ENCODE measurements around the gene ADAMTS5. TPM values are rescaled to one million over a fixed set of nuclear protein-coding genes. Genes with fewer than 3 reads are reported as not detected.

ADAMTS5 gene
- total and polyA plus RNA-seq, 2 experiments from 2014 or later = 0.21 TPM; not detected in 1

DNA sequence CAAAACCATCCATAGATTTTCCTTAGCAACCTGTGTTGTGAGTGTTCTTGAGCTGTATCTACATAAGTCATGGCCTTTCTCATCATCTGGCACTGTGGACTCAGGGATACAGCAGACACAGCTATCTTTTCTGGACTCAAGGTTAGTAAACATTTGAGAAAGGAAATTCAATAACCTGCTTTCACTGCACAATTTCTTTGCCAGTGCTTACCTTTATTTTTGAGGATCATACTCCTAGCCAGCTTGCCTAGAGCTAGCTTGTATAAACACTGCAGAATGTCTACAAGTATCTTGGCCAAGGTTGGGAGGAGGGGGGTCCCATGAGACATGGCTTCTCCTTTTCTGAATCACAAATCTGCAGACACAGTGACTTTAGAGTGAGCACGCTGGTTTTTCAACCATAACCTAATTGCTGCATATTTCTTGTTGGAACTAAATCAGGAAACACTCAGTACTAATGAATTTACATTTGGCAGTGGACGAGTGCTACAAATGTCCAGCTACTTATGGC lies 27.2 kb downstream of the ADAMTS5 start:
- H3K4me3 ChIP-seq = no peak overlapping the region
- no peaks in the 10 kb centered on the region for H3K4me1 ChIP-seq (ENCODE audit: low read depth)
- no peak overlapping the region for H3K27ac ChIP-seq
- H3K9me3 ChIP-seq (ENCODE audit: low read depth) = no peaks in the 10 kb centered on the region
- DNase-seq (ENCODE audit: low read depth in 1 of 2, low spot score in 1 of 2) = no peak
- H3K27me3 ChIP-seq = no peaks in the 10 kb centered on the region
- TF ChIP-seq, protein P1, sequence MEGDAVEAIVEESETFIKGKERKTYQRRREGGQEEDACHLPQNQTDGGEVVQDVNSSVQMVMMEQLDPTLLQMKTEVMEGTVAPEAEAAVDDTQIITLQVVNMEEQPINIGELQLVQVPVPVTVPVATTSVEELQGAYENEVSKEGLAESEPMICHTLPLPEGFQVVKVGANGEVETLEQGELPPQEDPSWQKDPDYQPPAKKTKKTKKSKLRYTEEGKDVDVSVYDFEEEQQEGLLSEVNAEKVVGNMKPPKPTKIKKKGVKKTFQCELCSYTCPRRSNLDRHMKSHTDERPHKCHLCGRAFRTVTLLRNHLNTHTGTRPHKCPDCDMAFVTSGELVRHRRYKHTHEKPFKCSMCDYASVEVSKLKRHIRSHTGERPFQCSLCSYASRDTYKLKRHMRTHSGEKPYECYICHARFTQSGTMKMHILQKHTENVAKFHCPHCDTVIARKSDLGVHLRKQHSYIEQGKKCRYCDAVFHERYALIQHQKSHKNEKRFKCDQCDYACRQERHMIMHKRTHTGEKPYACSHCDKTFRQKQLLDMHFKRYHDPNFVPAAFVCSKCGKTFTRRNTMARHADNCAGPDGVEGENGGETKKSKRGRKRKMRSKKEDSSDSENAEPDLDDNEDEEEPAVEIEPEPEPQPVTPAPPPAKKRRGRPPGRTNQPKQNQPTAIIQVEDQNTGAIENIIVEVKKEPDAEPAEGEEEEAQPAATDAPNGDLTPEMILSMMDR (IDR thresholded peaks at IDR 0.05; ENCODE audit: low read depth, low read length) = no peak
- H3K36me3 ChIP-seq = no peaks in the 10 kb centered on the region

DNA sequence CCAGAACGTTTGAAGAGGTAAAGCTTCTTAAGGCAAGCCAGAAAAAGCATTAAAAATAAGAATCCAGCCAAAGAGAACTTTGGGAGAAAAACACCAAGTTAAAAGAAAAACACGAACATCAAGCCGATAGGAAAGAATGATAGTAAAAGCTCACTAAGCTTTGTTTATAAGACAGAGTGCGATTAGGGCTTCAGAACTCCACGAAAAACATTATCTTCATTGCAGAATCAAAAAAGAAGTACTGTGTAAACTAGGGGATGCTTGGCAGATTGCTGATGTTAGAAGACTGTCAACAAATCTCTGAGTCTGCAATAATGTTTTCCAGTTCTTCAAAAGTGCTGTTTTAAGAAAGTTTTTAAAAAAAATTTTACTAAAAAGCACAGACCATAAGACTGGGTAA lies 30.2 kb downstream of the ADAMTS5 start:
- no peak for DNase-seq (ENCODE audit: low read depth in 1 of 2, low spot score in 1 of 2)
- no peaks in the 10 kb centered on the region for H3K9me3 ChIP-seq (ENCODE audit: low read depth)
- H3K4me3 ChIP-seq = no peak overlapping the region
- no peaks in the 10 kb centered on the region for H3K4me1 ChIP-seq (ENCODE audit: low read depth)
- H3K36me3 ChIP-seq = no peaks in the 10 kb centered on the region
- TF ChIP-seq, protein P1 (IDR thresholded peaks at IDR 0.05; ENCODE audit: low read depth, low read length) = no peak
- no peaks in the 10 kb centered on the region for H3K27me3 ChIP-seq
- no peak overlapping the region for H3K27ac ChIP-seq

DNA sequence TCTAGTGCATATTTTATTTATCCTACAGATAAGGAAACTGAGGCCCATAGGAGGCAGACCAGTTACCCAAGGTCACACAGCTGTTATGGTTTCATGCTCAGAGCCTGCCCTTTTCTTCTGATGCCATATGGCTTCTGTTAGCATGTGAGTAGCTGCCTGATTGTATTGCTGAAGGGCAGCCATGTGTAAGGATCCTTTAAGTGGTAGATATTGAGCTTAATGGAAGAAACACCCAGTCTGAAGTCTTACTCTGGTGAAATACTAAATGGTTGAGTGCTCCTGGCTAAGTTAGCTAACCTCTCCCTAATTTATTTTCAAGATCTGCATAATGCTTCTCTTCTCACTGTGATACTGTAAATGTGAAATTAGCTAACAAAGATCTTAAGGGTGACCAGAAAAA lies 30.9 kb downstream of the ADAMTS5 start:
- Histone ChIP-seq H3K27me3 (no peaks in the 10 kb centered on the region), H3K4me1 (ENCODE audit: low read depth) (no peaks in the 10 kb centered on the region), H3K9me3 (ENCODE audit: low read depth) (no peaks in the 10 kb centered on the region), H3K27ac (no peak overlapping the region), H3K36me3 (no peaks in the 10 kb centered on the region), H3K4me3 (no peak overlapping the region)
- DNase-seq (ENCODE audit: low read depth in 1 of 2, low spot score in 1 of 2) = no peak
- TF ChIP-seq, protein P1 (IDR thresholded peaks at IDR 0.05; ENCODE audit: low read depth, low read length) = no peak

- Histone ChIP-seq H3K27ac (no peak overlapping the region), H3K27me3 (no peaks in the 10 kb centered on the region), H3K4me1 (ENCODE audit: low read depth) (no peaks in the 10 kb centered on the region), H3K36me3 (no peaks in the 10 kb centered on the region), H3K9me3 (ENCODE audit: low read depth) (no peaks in the 10 kb centered on the region), H3K4me3 (no peak overlapping the region)
- no peak for DNase-seq (ENCODE audit: low read depth in 1 of 2, low spot score in 1 of 2)
- TF ChIP-seq, protein P1 (IDR thresholded peaks at IDR 0.05; ENCODE audit: low read depth, low read length) = no peak
Observed at GRCh38 chr21:26934383-26934782, 32.5 kb downstream of the ADAMTS5 start.

DNA sequence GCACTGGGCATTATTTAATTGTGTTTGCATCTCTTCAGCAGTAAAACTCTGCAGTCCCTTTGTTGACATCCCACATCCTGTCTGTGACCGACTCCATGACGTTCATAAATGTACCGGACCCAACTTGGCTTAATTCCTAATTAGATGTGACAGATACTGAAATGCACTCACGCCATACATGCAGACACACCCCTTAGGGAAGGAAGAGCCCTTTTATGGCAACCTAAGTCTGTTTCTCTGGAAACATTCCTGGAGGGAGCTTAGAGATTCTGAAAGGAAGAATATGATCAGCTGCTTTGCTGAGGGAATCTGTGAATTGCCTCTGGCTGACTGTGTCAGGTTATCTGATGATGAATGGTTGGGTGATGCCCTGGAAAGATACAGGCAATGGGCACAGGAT lies 33.4 kb downstream of the ADAMTS5 start:
- Histone ChIP-seq H3K9me3 (ENCODE audit: low read depth) (no peaks in the 10 kb centered on the region), H3K4me1 (ENCODE audit: low read depth) (no peaks in the 10 kb centered on the region), H3K36me3 (no peaks in the 10 kb centered on the region), H3K27ac (no peak overlapping the region), H3K4me3 (no peak overlapping the region), H3K27me3 (no peaks in the 10 kb centered on the region)
- TF ChIP-seq, protein P1 (IDR thresholded peaks at IDR 0.05; ENCODE audit: low read depth, low read length) = no peak
- peak in 1 of 2 donors; percentile 12 for DNase-seq (ENCODE audit: low read depth in 1 of 2, low spot score in 1 of 2)

DNA sequence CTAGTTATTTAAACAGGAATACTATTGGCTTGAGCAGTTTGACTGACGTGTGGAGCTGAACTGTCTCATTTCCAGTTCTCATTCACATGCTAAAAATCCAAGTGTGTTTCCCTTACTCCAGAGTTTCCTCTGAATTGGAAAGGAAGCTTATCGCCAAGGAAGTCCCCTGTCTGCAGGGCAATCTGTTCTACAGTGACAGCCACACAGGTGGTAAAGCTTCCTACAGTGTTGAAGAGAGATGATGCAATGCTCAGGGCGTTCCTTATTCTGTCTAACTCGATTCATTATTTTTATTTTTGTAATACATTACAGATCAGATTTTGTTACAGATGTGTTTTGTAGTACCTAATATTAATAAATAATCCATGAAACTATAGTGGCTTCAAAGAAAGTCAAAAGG lies 41.3 kb downstream of the ADAMTS5 start:
- no peak overlapping the region for H3K4me3 ChIP-seq
- H3K9me3 ChIP-seq (ENCODE audit: low read depth) = no peaks in the 10 kb centered on the region
- H3K4me1 ChIP-seq (ENCODE audit: low read depth) = no peaks in the 10 kb centered on the region
- no peaks in the 10 kb centered on the region for H3K27me3 ChIP-seq
- no peaks in the 10 kb centered on the region for H3K36me3 ChIP-seq
- H3K27ac ChIP-seq = no peak overlapping the region
- DNase-seq (ENCODE audit: low read depth in 1 of 2, low spot score in 1 of 2) = no peak
- TF ChIP-seq, protein P1 (IDR thresholded peaks at IDR 0.05; ENCODE audit: low read depth, low read length) = no peak
